ENCODE measurements around the gene PTGES2. TPM values are rescaled to one million over a fixed set of nuclear protein-coding genes. Genes with fewer than 3 reads are reported as not detected.
A peak's percentile ranks its signal among the peaks of the same experiment; 100 is the strongest.

The PTGES2 gene
- total and polyA plus RNA-seq, 9 of the 15 experiments (the other 6 are each of a cell fraction or from before 2014, with no cell fraction given) = 2.4 to 196 (median 90.1) TPM

DNA sequence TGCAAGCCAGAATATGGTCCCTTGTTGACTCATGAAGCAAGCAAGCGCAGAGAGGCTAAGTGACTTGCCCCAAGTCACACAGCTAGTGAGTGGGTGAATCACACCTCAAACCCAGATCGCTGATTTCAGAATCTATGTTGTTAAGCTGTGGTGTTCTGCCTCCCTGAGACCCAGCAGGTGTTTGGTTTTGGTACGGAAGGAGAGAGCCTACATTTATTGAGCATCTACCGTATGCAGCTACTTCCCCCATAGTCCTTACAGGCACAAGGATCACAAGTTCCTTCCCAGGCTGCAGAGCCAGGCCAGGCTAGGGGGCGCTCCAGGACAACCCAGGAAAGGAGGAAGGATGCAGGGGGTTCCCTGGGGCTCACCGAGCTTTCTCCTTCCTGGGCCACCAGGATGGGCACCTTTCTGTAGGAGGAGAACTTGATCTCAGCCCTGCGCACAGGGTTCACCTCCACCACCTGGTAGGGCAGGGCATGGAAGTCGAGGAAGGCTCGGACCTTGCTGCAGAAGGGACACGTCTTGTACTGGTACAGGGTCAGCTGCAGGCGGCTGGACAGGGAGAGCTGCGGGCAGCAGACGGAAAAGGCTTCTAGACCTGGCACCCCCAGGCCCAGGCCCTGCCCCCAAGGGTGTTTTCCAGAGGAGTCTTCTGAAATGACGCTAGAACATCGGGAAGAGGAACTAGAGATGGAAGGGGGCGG is 2.5 kb downstream of the PTGES2 start (continued):
- TF ChIP-seq, protein P1, sequence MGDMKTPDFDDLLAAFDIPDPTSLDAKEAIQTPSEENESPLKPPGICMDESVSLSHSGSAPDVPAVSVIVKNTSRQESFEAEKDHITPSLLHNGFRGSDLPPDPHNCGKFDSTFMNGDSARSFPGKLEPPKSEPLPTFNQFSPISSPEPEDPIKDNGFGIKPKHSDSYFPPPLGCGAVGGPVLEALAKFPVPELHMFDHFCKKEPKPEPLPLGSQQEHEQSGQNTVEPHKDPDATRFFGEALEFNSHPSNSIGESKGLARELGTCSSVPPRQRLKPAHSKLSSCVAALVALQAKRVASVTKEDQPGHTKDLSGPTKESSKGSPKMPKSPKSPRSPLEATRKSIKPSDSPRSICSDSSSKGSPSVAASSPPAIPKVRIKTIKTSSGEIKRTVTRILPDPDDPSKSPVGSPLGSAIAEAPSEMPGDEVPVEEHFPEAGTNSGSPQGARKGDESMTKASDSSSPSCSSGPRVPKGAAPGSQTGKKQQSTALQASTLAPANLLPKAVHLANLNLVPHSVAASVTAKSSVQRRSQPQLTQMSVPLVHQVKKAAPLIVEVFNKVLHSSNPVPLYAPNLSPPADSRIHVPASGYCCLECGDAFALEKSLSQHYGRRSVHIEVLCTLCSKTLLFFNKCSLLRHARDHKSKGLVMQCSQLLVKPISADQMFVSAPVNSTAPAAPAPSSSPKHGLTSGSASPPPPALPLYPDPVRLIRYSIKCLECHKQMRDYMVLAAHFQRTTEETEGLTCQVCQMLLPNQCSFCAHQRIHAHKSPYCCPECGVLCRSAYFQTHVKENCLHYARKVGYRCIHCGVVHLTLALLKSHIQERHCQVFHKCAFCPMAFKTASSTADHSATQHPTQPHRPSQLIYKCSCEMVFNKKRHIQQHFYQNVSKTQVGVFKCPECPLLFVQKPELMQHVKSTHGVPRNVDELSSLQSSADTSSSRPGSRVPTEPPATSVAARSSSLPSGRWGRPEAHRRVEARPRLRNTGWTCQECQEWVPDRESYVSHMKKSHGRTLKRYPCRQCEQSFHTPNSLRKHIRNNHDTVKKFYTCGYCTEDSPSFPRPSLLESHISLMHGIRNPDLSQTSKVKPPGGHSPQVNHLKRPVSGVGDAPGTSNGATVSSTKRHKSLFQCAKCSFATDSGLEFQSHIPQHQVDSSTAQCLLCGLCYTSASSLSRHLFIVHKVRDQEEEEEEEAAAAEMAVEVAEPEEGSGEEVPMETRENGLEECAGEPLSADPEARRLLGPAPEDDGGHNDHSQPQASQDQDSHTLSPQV (IDR thresholded peaks at IDR 0.05) = 0 out of 2 replicates have a peak, but pooled peaks have one; percentile 41
- no peak for TF ChIP-seq RBM15 (IDR thresholded peaks at IDR 0.05; ENCODE audit: insufficient read depth, low read length)
- no peak for TF ChIP-seq NFE2L1 (tag; IDR thresholded peaks at IDR 0.05; ENCODE audit: borderline replicate concordance, low read depth)
- no peak for TF ChIP-seq SRSF7 (optimal IDR thresholded peaks at IDR 0.05; ENCODE audit: low read depth, low read length)
- TF ChIP-seq CC2D1A (IDR thresholded peaks at IDR 0.05) = no peak
- TF ChIP-seq, protein P2, sequence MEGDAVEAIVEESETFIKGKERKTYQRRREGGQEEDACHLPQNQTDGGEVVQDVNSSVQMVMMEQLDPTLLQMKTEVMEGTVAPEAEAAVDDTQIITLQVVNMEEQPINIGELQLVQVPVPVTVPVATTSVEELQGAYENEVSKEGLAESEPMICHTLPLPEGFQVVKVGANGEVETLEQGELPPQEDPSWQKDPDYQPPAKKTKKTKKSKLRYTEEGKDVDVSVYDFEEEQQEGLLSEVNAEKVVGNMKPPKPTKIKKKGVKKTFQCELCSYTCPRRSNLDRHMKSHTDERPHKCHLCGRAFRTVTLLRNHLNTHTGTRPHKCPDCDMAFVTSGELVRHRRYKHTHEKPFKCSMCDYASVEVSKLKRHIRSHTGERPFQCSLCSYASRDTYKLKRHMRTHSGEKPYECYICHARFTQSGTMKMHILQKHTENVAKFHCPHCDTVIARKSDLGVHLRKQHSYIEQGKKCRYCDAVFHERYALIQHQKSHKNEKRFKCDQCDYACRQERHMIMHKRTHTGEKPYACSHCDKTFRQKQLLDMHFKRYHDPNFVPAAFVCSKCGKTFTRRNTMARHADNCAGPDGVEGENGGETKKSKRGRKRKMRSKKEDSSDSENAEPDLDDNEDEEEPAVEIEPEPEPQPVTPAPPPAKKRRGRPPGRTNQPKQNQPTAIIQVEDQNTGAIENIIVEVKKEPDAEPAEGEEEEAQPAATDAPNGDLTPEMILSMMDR (IDR thresholded peaks at IDR 0.05 in 2 of 3, conservative IDR thresholded peaks at IDR 0.05 in 1 of 3; ENCODE audit: insufficient read depth in 2 of 3, low read depth in 1 of 3, low read length in 3 of 3) = peak; percentile 83 to 94 (median 88)
- TF ChIP-seq ZNF133 (CRISPR knock-in tag; IDR thresholded peaks at IDR 0.05) = no peak
- no peak for TF ChIP-seq EZH2 (IDR thresholded peaks at IDR 0.05; ENCODE audit: borderline replicate concordance, low read depth, low read length)
- no peak for TF ChIP-seq RHOXF2B (CRISPR knock-in tag; conservative IDR thresholded peaks at IDR 0.05)
- TF ChIP-seq, protein P3, sequence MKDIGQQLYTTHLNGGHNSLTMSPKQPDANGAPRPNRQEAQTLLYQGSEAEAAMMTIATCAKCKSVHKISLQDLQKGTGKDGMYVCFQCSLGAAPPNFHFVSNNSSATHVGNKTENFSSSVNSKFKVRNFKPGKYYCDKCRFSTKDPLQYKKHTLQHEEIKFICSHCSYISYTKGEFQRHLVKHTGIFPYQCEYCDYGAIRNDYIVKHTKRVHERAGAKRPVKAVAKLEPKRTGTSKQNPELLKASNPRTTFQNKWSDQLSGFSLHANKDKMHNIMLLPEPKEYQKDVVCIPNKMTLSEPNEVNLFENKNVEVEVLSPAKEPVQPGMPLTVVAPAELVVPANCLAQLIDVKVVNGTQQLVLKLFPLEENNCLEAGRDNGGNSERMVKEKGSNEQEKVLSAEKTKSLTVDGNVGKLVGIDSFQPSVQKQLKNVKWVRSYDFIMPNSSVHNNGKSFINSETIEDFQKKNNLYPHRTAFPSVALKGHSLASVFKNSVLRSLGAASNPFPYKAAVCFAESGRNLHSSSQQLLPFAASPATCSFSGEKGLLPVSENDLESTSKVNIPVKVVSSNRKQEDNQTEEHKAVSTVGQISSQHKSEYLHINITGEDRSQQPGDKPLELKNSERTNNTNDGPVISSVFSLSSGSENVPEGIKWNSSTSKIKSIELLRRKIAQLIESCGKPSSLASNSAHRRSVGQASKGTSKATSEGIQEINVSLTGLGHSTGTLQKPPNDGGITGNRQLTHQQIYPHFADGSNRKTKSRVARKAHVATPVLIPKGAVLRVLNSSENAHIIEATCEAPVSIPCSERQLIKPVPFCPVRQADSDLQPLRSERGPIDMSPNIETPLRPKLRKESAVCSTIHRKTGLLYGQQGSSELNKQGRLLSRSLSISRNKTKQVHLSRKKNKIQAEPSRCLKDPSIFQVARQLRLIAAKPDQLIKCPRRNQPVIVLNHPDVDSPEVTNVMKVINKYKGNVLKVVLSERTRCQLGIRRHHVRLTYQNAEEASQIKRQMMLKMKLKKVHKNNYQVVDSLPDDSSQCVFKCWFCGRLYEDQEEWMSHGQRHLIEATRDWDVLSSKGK (CRISPR knock-in tag; IDR thresholded peaks at IDR 0.05) = no peak
- TF ChIP-seq, protein P4, sequence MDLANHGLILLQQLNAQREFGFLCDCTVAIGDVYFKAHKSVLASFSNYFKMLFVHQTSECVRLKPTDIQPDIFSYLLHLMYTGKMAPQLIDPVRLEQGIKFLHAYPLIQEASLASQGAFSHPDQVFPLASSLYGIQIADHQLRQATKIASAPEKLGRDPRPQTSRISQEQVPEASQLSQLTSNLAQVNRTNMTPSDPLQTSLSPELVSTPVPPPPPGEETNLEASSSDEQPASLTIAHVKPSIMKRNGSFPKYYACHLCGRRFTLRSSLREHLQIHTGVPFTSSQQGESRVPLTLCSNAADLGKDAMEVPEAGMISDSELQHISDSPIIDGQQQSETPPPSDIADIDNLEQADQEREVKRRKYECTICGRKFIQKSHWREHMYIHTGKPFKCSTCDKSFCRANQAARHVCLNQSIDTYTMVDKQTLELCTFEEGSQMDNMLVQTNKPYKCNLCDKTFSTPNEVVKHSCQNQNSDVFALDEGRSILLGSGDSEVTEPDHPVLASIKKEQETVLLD (IDR thresholded peaks at IDR 0.05) = no peak
- TF ChIP-seq SMARCE1 (IDR thresholded peaks at IDR 0.05) = no peak
- no peak for TF ChIP-seq ZNF583 (CRISPR knock-in tag; IDR thresholded peaks at IDR 0.05)
- no peak for TF ChIP-seq MEF2D (tag; conservative IDR thresholded peaks at IDR 0.05; ENCODE audit: low read depth)
